HG02840 (cell line): ENCODE measurements around the gene MFAP3L.

Experiments used
- ATAC-seq: cut with Tn5 transposase; IDR thresholded peaks from one replicate; pipeline ENCODE4 v1.9.1; 2021; ENCODE audit warnings: mild to moderate bottlenecking, moderate library complexity, moderate number of reproducible peaks; ENCODE audit not compliant: unreplicated experiment, low FRiP score

The MFAP3L gene

GRCh38 chr4:169996379-169997240 is 29.6 kb downstream of the MFAP3L start:
- no peak for ATAC-seq

DNA sequence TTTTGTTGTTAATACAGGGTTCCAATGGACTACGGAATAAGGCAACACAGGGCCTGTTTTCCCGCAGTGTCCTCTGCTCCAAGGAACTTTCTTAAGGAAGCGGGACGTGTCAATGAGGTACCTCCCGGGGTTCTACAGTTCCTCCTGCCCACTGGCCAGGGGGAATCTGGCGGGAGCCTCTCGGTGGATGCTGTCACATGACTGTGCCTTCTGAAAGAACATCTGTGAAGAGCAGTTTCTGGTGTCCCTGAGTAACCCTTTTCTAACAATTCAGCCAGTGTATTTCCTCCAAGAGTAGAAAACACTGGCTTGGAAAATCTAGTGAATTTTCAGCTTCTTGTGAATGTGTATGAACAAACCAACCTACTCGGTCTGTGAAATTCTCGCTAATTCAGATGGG is 32.7 kb downstream of the MFAP3L start:
- ATAC-seq = no peak

GRCh38 chr4:169988252-169988651 is 37.9 kb downstream of the MFAP3L start:
- no peak for ATAC-seq

GRCh38 chr4:169987327-169988228 is 38.6 kb downstream of the MFAP3L start:
- no peak for ATAC-seq

- ATAC-seq = no peak
These were observed 39.8 kb downstream of the MFAP3L start for GRCh38 chr4:169986369-169986768.

DNA sequence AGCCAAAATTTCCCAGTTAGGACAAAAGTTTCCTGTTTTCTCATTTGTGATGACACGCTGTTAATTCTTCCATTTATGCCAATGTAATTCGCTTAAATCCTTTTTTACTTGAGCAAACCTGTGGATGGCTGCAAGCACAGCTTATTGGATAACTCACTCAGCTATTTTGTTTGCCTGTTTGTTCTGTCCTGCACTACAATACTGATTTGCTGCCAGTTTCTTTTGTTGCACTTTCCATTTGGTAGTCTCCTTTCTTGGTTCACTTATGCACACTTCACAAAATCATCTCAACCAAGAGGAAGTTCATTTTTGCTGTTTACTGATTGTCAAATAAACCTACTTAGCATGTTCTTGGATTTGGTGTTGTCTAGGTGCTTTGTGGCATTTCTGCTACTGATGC is 40.3 kb downstream of the MFAP3L start:
- no peak for ATAC-seq

GRCh38 chr4:169984745-169985144 is 41.5 kb downstream of the MFAP3L start:
- no peak for ATAC-seq

DNA sequence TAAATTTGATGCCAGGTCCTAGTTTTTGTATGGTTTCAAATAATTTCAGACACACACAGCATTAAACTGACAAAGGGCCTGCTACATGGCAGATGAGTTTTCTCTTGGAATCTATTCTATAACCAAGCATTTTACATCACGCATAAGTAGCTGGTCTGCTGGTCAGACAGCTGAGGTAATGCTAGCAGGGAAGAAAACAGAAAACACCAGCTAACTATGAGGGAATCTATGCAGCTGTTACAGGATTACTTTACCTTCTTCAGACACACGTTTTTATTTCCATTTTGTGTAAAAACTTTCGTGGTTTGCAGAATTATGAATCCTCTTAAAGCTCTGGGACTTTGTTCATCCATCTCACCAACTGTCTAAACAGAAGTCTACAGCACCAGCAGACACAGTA is 42.0 kb downstream of the MFAP3L start:
- no peak for ATAC-seq

DNA sequence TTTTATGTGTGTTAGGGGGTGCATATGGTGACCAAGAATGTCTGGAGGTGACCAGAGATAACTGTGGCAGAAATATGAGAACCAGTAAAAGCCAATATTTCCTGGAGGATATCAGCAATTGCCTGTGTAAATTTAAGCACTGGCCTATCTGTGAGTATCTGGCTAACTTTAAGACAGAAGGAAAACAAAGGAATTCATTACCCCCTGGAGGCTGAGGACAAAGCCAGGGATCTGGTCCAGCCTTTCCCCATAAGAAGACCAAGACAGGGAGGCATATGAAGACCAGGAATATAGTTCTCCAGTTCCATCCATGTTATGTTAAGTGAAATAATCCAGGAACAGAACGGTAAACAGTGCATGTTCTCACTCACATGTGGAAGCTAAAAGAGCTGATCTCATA is 49.2 kb downstream of the MFAP3L start:
- ATAC-seq = no peak

GRCh38 chr4:169975838-169976796 is 50.1 kb downstream of the MFAP3L start:
- ATAC-seq = no peak

- no peak for ATAC-seq
These were observed 50.9 kb downstream of the MFAP3L start for GRCh38 chr4:169975131-169975837.

DNA sequence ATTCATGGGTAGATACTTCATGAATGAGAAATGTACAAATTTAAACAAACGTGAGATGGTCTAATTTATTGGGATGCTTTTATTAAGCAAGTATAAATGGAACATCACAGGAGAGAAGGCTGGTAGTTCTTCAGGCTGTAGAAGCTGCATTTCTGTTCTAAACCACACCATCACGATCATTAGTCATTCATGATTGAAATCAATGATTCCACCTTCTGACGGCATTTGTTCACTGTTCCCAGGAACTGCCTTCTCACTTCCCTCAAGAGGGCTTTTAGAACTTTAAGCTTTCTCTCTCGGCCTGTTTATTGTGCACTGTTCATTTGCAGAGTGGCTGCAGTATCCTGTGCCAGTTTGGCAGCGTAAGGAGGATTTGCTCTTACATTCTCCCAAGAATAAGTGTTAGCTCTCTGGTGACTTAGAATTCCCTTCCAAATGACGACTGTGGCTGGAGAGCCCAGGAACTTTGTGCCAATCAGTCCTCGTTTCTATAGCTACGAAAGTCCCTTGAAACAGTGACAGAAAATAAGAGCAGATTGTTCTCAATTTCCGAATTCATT is 54.7 kb downstream of the MFAP3L start:
- ATAC-seq = no peak

- ATAC-seq = no peak
These were observed 57.2 kb downstream of the MFAP3L start for GRCh38 chr4:169968999-169969398.

- no peak for ATAC-seq
These were observed 62.2 kb downstream of the MFAP3L start for GRCh38 chr4:169963998-169964397.

DNA sequence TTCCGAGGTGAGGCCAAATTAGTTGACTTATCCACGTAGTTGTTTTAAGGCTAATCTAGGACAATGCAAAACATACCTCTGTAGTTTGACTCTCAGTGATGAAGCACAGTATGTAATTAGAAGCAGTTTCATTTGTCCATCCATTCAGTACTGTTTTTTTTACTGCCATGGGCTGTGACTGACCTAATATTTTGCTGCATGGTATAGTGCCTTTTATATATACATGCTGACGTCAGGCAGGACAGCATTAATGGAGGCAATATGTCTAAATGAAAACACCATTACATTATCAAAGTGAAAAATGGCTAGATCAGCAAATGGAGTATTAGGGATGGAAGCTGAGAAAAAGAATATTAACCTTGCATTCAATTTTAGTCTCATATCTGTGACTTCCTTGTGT is 66.9 kb downstream of the MFAP3L start:
- no peak for ATAC-seq

DNA sequence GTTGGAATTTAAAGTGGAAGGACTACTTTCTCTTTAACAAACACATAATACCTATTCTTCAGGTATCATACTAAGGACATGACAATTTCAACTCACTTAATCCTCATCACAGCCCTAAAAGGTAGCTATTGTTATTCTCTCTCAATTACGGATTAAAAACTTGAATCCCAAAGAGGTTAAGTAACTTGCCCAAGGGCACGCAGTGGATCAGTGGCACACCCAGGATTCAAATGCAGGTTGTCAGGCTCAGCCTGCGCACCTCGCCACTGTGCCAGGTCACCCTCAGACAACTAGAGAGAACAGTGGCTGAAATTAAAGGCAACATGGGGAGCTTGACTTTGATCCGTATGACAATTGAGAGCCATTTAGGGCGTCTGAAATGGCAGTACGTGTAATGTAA is 67.6 kb downstream of the MFAP3L start:
- no peak for ATAC-seq

- ATAC-seq = no peak
These were observed 68.4 kb downstream of the MFAP3L start for GRCh38 chr4:169957785-169958184.

DNA sequence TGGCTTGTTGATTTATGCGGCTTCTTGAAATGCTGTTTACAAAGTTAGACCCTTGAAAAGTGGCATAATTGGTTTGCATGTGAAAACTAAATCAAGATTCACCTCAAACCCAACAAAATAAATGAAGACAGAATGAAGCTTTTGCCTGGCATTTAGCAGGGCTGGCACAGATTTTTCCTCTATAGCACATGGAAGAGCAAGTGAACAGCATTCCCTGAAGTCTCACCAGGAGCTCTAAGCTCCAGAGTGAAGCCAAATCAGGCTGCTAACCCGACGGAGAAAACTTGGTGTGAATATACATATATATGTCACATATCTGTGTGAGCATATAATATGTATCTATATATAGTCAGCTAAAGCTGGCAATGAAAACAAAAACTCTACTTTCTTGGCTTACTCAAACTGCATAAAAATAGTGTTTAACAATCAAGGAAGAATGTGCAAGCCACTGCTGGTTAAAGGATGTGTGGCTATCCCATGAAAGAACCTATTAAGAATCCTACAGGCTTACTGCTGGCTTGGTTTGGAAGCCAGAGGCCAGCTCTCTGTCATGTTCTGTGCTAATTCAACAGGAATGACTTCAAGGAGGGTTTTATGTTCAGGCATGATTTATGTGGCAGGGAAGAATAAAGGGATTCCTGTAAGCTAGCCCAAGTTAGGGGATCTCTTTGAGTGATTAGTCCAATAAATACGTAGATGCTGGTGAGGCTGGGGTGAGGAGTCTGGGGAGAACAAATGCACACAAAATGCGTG is 69.9 kb downstream of the MFAP3L start:
- ATAC-seq = no peak

- ATAC-seq = no peak
These were observed 70.7 kb downstream of the MFAP3L start for GRCh38 chr4:169955521-169955920.
